H9 (cell line): Measurements from ENCODE around the gene KRTAP10-3. TPM values are rescaled to one million over a fixed set of nuclear protein-coding genes. Genes with fewer than 3 reads are reported as not detected.

Experiments used
- DNase-seq: peaks from one replicate; pipeline ENCODE4 v3.0.0-alpha.2; 2017
- H2AFZ ChIP-seq: one replicate; pipeline ENCODE4 v1.6.1; 2013; ENCODE audit warnings: mild to moderate bottlenecking, low read length, control low read depth, moderate library complexity
- H2AK5ac ChIP-seq: 2 replicates; pipeline ENCODE4 v1.6.1; 2013; ENCODE audit warnings: low read length, control low read depth, mixed read lengths; ENCODE audit not compliant: insufficient read length
- H2BK120ac ChIP-seq: one replicate; pipeline ENCODE4 v1.6.1; 2013; ENCODE audit warnings: low read depth, mild to moderate bottlenecking, low read length, control low read depth, inconsistent platforms; ENCODE audit not compliant: poor library complexity, severe bottlenecking
- H2BK12ac ChIP-seq: 2 replicates; pipeline ENCODE4 v1.6.1; 2013; ENCODE audit warnings: low read length, control low read depth, mixed read lengths, low read depth; ENCODE audit not compliant: insufficient read length
- H2BK15ac ChIP-seq: 2 replicates; pipeline ENCODE4 v1.6.1; 2013; ENCODE audit warnings: low read depth, low read length, control low read depth
- H2BK20ac ChIP-seq: one replicate; pipeline ENCODE4 v1.6.1; 2013; ENCODE audit warnings: low read depth, mild to moderate bottlenecking, low read length, control low read depth, inconsistent platforms; ENCODE audit not compliant: poor library complexity, severe bottlenecking
- H2BK5ac ChIP-seq: 2 replicates; pipeline ENCODE4 v1.6.1; 2013; ENCODE audit warnings: low read length, control low read depth, mixed read lengths; ENCODE audit not compliant: insufficient read length
- H3K14ac ChIP-seq: 2 replicates; pipeline ENCODE4 v1.6.1; 2013; ENCODE audit warnings: low read length, control low read depth; ENCODE audit not compliant: insufficient read depth
- H3K18ac ChIP-seq: 2 replicates; pipeline ENCODE4 v1.6.1; 2013; ENCODE audit warnings: low read depth, mild to moderate bottlenecking, mixed read lengths, low read length, control low read depth; ENCODE audit not compliant: insufficient read length
- H3K23ac ChIP-seq: 2 replicates; pipeline ENCODE4 v1.6.1; 2013; ENCODE audit warnings: low read length, control low read depth, mixed read lengths, low read depth; ENCODE audit not compliant: insufficient read length
- H3K23me2 ChIP-seq: 2 replicates; pipeline ENCODE4 v1.6.1; 2013; ENCODE audit warnings: low read depth, mild to moderate bottlenecking, mixed read lengths, low read length, control low read depth; ENCODE audit not compliant: insufficient read length, poor library complexity, severe bottlenecking
- H3K27ac ChIP-seq: 2 replicates; pipeline ENCODE4 v1.5.1; 2013; ENCODE audit warnings: low read length, control low read depth, mixed read lengths, low read depth; ENCODE audit not compliant: insufficient read length
- H3K27me3 ChIP-seq: 2 replicates; pipeline ENCODE4 v1.6.1; 2013; ENCODE audit warnings: low read length, control low read depth, inconsistent platforms; ENCODE audit not compliant: insufficient read depth
- H3K4ac ChIP-seq: 2 replicates; pipeline ENCODE4 v1.6.1; 2013; ENCODE audit warnings: low read depth, mild to moderate bottlenecking, control low read depth, inconsistent platforms, low read length, moderate library complexity
- H3K4me1 ChIP-seq: 2 replicates; pipeline ENCODE4 v1.6.1; 2013; ENCODE audit warnings: low read length, control low read depth, inconsistent platforms; ENCODE audit not compliant: insufficient read depth
- H3K4me2 ChIP-seq: 2 replicates; pipeline ENCODE4 v1.6.1; 2013; ENCODE audit warnings: low read length, control low read depth, mixed read lengths; ENCODE audit not compliant: insufficient read length, insufficient read depth
- H3K56ac ChIP-seq: 2 replicates; pipeline ENCODE4 v1.6.1; 2013; ENCODE audit warnings: low read depth, mild to moderate bottlenecking, mixed read lengths, low read length, control low read depth; ENCODE audit not compliant: insufficient read length
- H3K79me1 ChIP-seq: 2 replicates; pipeline ENCODE4 v1.6.1; 2013; ENCODE audit warnings: low read depth, mild to moderate bottlenecking, moderate library complexity, low read length, control low read depth, inconsistent platforms; ENCODE audit not compliant: insufficient read depth, poor library complexity, severe bottlenecking
- H3K79me2 ChIP-seq: 2 replicates; pipeline ENCODE4 v1.6.1; 2013; ENCODE audit warnings: low read length, control low read depth, inconsistent platforms; ENCODE audit not compliant: insufficient read depth
- H3K9ac ChIP-seq: 2 replicates; pipeline ENCODE4 v1.6.1; 2013; ENCODE audit warnings: low read length, control low read depth, mixed read lengths; ENCODE audit not compliant: insufficient read length; ENCODE audit errors: extremely low read depth
- H3K9me3 ChIP-seq: one replicate; pipeline ENCODE4 v1.6.1; 2013; ENCODE audit warnings: low read depth, low read length, inconsistent platforms; ENCODE audit not compliant: control insufficient read depth
- H3T11ph ChIP-seq: one replicate; pipeline ENCODE4 v1.6.1; 2013; ENCODE audit warnings: mild to moderate bottlenecking, low read length, control low read depth, inconsistent platforms
- H4K20me1 ChIP-seq: one replicate; pipeline ENCODE4 v1.6.1; 2013; ENCODE audit not compliant: control insufficient read depth, insufficient read length, insufficient read depth
- H4K5ac ChIP-seq: 2 replicates; pipeline ENCODE4 v1.6.1; 2013; ENCODE audit warnings: low read depth, mild to moderate bottlenecking, mixed read lengths, low read length, control low read depth; ENCODE audit not compliant: insufficient read length
- H4K8ac ChIP-seq: replicated peaks from 2 replicates; pipeline ENCODE4 v1.6.1; 2013; ENCODE audit warnings: low read length, control low read depth, mixed read lengths, low read depth; ENCODE audit not compliant: insufficient read length
- H4K91ac ChIP-seq: 2 replicates; pipeline ENCODE4 v1.6.1; 2013; ENCODE audit warnings: low read depth, mild to moderate bottlenecking, moderate library complexity, mixed read lengths, low read length, control low read depth; ENCODE audit not compliant: insufficient read length
- H3K27ac Mint-ChIP-seq, 3 experiments: 2 replicates in 2 of 3; 3 replicates in 1 of 3; pipeline ENCODE4 v1.8.0; 2020 to 2021; ENCODE audit warnings: mixed read lengths in 3 of 3, mild to moderate bottlenecking in 1 of 3, moderate library complexity in 1 of 3
- H3K27me3 Mint-ChIP-seq: 2 replicates; pipeline ENCODE4 v1.8.0; 2021; ENCODE audit warnings: low read depth, mild to moderate bottlenecking, moderate library complexity, mixed read lengths
- H3K36me3 Mint-ChIP-seq, 3 experiments: 2 replicates in 2 of 3; 3 replicates in 1 of 3; pipeline ENCODE4 v1.8.0; 2020 to 2021; ENCODE audit warnings: low read depth in 3 of 3, mixed read lengths in 3 of 3; ENCODE audit not compliant: insufficient read depth in 1 of 3
- H3K4me1 Mint-ChIP-seq, 2 experiments: 2 replicates each; pipeline ENCODE4 v1.8.0; 2020; ENCODE audit warnings: mixed read lengths in 2 of 2
- H3K4me3 Mint-ChIP-seq, 2 experiments: 2 replicates in 1 of 2; 3 replicates in 1 of 2; pipeline ENCODE4 v1.8.0; 2020 to 2021; ENCODE audit warnings: mild to moderate bottlenecking in 2 of 2, mixed read lengths in 2 of 2, moderate library complexity in 1 of 2
- H3K9me3 Mint-ChIP-seq, 2 experiments: 2 replicates in 1 of 2; 3 replicates in 1 of 2; pipeline ENCODE4 v1.8.0; 2020; ENCODE audit warnings: mild to moderate bottlenecking in 2 of 2, mixed read lengths in 2 of 2, moderate library complexity in 1 of 2
- WGBS: extraction: QIAGEN DNeasy Blood & Tissue Kit; methylation state at CpG from one replicate; pipeline ENCODE4 v1.1.7; 2013; ENCODE audit warnings: missing lambda C conversion rate, low lambda C conversion rate, mixed read lengths; ENCODE audit not compliant: insufficient read length; ENCODE audit errors: extremely low coverage; 5-methylcytosine and 5-hydroxymethylcytosine counted together
- total RNA-seq: library from RNA; stranded (reverse); gene quantifications from 2 replicates; pipeline ENCODE4 v1.2.1, GENCODE V29; 2021
- TF ChIP-seq, protein P1 (sequence below): fragments of 200-600 bp; sonication (generic); conservative IDR thresholded peaks from 3 replicates; pipeline ENCODE4 v1.8.0; 2021; ENCODE audit warnings: antibody characterized with exemption, mild to moderate bottlenecking

The KRTAP10-3 gene
- total RNA-seq, 1 experiment from 2014 or later: not detected

DNA sequence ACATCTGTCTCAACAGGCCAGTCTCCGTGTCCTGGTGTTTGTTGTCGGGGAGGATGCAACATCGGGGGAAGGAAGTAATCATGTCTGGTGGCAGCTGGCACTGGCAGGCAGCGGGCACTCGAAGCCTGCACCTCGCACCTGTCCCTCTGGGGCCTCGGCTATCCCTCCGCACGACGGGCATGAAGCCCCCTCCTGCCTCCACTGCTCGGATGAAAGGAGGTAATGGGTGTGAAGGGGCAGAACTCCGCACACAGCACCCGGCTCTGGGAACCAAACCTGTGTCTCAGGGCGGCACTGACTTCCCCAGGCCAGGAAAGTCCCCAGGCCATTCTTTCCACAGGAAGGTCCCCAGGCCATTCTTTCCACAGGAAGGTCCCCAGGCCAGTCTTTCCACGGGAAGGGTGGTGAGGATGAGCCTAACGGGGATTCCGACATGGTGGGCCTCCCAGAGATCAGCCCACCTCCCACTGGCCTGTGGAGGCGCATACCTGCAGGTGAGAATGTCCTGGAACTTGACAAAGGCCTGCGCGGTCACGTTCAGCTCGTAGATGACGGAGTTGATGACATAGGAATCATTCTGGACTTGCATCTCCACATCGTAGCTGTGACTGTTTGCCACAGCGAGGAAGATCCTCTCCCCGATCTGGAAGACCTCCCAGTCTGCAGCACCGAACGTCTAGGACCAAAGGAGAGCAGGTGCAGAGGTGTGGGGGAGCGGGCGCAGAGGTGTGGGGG is 49.7 kb downstream of the KRTAP10-3 start:
- peaks cover 5% of the 10 kb centered on the region for H4K20me1 ChIP-seq
- no peak overlapping the region for H2BK120ac ChIP-seq
- H3K18ac ChIP-seq: no peak overlapping the region
- H4K5ac ChIP-seq: no peak overlapping the region
- no peak overlapping the region for H3K23ac ChIP-seq
- no peak overlapping the region for H4K8ac ChIP-seq
- no peaks in the 10 kb centered on the region for H3K27me3 ChIP-seq
- H3K4me1 ChIP-seq: no peaks in the 10 kb centered on the region
- Mint-ChIP-seq H3K27me3 (no peaks in the 10 kb centered on the region), H3K4me3 (no peak overlapping the region), H3K36me3 (peaks cover 0 to 6% (median 3%) of the 10 kb centered on the region in 3 experiments; a peak in 4 of 7 replicates), H3K9me3 (no peaks in the 10 kb centered on the region), H3K27ac (no peak overlapping the region), H3K4me1 (peaks cover 0 to 5% of the 10 kb centered on the region in 2 experiments; a peak in 2 of 4 replicates)
- no peak overlapping the region for H3K4ac ChIP-seq
- H2BK15ac ChIP-seq: no peak overlapping the region
- H2BK12ac ChIP-seq: no peak overlapping the region
- no peaks in the 10 kb centered on the region for H3K23me2 ChIP-seq
- H3K79me2 ChIP-seq: no peaks in the 10 kb centered on the region
- H3K9me3 ChIP-seq: no peaks in the 10 kb centered on the region
- no peak overlapping the region for H2BK5ac ChIP-seq
- no peak overlapping the region for H3K4me2 ChIP-seq
- no peak for DNase-seq
- no peak overlapping the region for H3K9ac ChIP-seq
- no peak overlapping the region for H3K14ac ChIP-seq
- no peak overlapping the region for H2AK5ac ChIP-seq
- H3K56ac ChIP-seq: no peak overlapping the region
- no peak overlapping the region for H2BK20ac ChIP-seq
- no peak overlapping the region for H3K27ac ChIP-seq
- no peak overlapping the region for H3T11ph ChIP-seq
- no CpG with 5 or more reads among the region's 30 CpGs for WGBS
- TF ChIP-seq, protein P1, sequence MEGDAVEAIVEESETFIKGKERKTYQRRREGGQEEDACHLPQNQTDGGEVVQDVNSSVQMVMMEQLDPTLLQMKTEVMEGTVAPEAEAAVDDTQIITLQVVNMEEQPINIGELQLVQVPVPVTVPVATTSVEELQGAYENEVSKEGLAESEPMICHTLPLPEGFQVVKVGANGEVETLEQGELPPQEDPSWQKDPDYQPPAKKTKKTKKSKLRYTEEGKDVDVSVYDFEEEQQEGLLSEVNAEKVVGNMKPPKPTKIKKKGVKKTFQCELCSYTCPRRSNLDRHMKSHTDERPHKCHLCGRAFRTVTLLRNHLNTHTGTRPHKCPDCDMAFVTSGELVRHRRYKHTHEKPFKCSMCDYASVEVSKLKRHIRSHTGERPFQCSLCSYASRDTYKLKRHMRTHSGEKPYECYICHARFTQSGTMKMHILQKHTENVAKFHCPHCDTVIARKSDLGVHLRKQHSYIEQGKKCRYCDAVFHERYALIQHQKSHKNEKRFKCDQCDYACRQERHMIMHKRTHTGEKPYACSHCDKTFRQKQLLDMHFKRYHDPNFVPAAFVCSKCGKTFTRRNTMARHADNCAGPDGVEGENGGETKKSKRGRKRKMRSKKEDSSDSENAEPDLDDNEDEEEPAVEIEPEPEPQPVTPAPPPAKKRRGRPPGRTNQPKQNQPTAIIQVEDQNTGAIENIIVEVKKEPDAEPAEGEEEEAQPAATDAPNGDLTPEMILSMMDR: no peak
- H4K91ac ChIP-seq: no peak overlapping the region
- no peak overlapping the region for H2AFZ ChIP-seq
- no peaks in the 10 kb centered on the region for H3K79me1 ChIP-seq
